IPS-18a (cell line): Measurements from ENCODE around the gene HS2ST1.
"Not testable (repeated sequence)": the region's sequence is repeated elsewhere in the genome, so short reads cannot be mapped to it uniquely, and the experiment has no call there.

Source experiments
- H3K27ac ChIP-seq: one replicate; pipeline ENCODE4 v1.5.1; 2013; ENCODE audit warnings: low read length
- H3K27me3 ChIP-seq: one replicate; pipeline ENCODE4 v1.6.1; 2013; ENCODE audit warnings: mild to moderate bottlenecking, low read length; ENCODE audit not compliant: control insufficient read depth, insufficient read depth
- H3K36me3 ChIP-seq: one replicate; pipeline ENCODE4 v1.6.1; 2013; ENCODE audit warnings: low read depth, low read length; ENCODE audit not compliant: control insufficient read depth
- H3K4me1 ChIP-seq: one replicate; pipeline ENCODE4 v1.6.1; 2013; ENCODE audit warnings: low read depth, low read length; ENCODE audit not compliant: control insufficient read depth
- H3K4me3 ChIP-seq: one replicate; pipeline ENCODE4 v1.5.1; 2013; ENCODE audit warnings: low read length
- H3K9ac ChIP-seq: one replicate; pipeline ENCODE4 v1.6.1; 2013; ENCODE audit warnings: mild to moderate bottlenecking, low read length, moderate library complexity
- H3K9me3 ChIP-seq: one replicate; pipeline ENCODE4 v1.6.1; 2013; ENCODE audit warnings: low read depth, low read length; ENCODE audit not compliant: control insufficient read depth

HS2ST1 gene

GRCh38 chr1:86997538-86997937, 83.1 kb downstream of the HS2ST1 start:
- Histone ChIP-seq H3K36me3 (no peaks in the 10 kb centered on the region), H3K4me3 (no peak overlapping the region), H3K9me3 (no peaks in the 10 kb centered on the region), H3K27me3 (no peaks in the 10 kb centered on the region), H3K4me1 (peaks cover 11% of the 10 kb centered on the region), H3K27ac (no peak overlapping the region), H3K9ac (no peak overlapping the region)

- no peaks in the 10 kb centered on the region for H3K36me3 ChIP-seq
- peaks cover 11% of the 10 kb centered on the region for H3K4me1 ChIP-seq
- no peaks in the 10 kb centered on the region for H3K9me3 ChIP-seq
- H3K27ac ChIP-seq, result no peak overlapping the region
- no peak overlapping the region for H3K9ac ChIP-seq
- H3K27me3 ChIP-seq, result no peaks in the 10 kb centered on the region
- no peak overlapping the region for H3K4me3 ChIP-seq
These were observed 83.8 kb downstream of the HS2ST1 start for GRCh38 chr1:86998280-86998679.

GRCh38 chr1:86998727-86999126, 84.3 kb downstream of the HS2ST1 start:
- no peaks in the 10 kb centered on the region for H3K36me3 ChIP-seq
- no peak overlapping the region for H3K27ac ChIP-seq
- H3K9ac ChIP-seq, result no peak overlapping the region
- no peak overlapping the region for H3K4me3 ChIP-seq
- H3K4me1 ChIP-seq, result peaks cover 11% of the 10 kb centered on the region
- no peaks in the 10 kb centered on the region for H3K9me3 ChIP-seq
- no peaks in the 10 kb centered on the region for H3K27me3 ChIP-seq

- no peaks in the 10 kb centered on the region for H3K27me3 ChIP-seq
- H3K4me3 ChIP-seq, result no peak overlapping the region
- H3K27ac ChIP-seq, result no peak overlapping the region
- no peaks in the 10 kb centered on the region for H3K9me3 ChIP-seq
- H3K4me1 ChIP-seq, result peaks cover 11% of the 10 kb centered on the region
- no peaks in the 10 kb centered on the region for H3K36me3 ChIP-seq
- H3K9ac ChIP-seq, result no peak overlapping the region
These were observed 86.0 kb downstream of the HS2ST1 start for GRCh38 chr1:87000460-87000859.

GRCh38 chr1:87004857-87005256, 90.4 kb downstream of the HS2ST1 start:
- Histone ChIP-seq H3K4me3 (no peak overlapping the region), H3K27ac (no peak overlapping the region), H3K4me1 (peaks cover 4% of the 10 kb centered on the region), H3K27me3 (no peaks in the 10 kb centered on the region), H3K36me3 (no peaks in the 10 kb centered on the region), H3K9ac (no peak overlapping the region), H3K9me3 (no peaks in the 10 kb centered on the region)

- no peaks in the 10 kb centered on the region for H3K27me3 ChIP-seq
- H3K9me3 ChIP-seq, result peaks cover 7% of the 10 kb centered on the region
- no peaks in the 10 kb centered on the region for H3K36me3 ChIP-seq
- no peak overlapping the region for H3K9ac ChIP-seq
- no peak overlapping the region for H3K27ac ChIP-seq
- no peaks in the 10 kb centered on the region for H3K4me1 ChIP-seq
- no peak overlapping the region for H3K4me3 ChIP-seq
These were observed 92.9 kb downstream of the HS2ST1 start for GRCh38 chr1:87007323-87007722.

- H3K9ac ChIP-seq, H3K4me3 ChIP-seq, H3K27ac ChIP-seq, H3K27me3 ChIP-seq, H3K36me3 ChIP-seq, H3K4me1 ChIP-seq: not testable (repeated sequence)
- H3K9me3 ChIP-seq, result peaks cover 19% of the 10 kb centered on the region
These were observed 99.0 kb downstream of the HS2ST1 start for GRCh38 chr1:87013385-87013784.

- Histone ChIP-seq H3K4me3 (no peak overlapping the region), H3K9ac (no peak overlapping the region), H3K4me1 (no peaks in the 10 kb centered on the region)
These were observed 103.7 kb downstream of the HS2ST1 start for GRCh38 chr1:87017998-87018672.

GRCh38 chr1:87023326-87023725, 108.9 kb downstream of the HS2ST1 start:
- Histone ChIP-seq H3K9me3 (no peaks in the 10 kb centered on the region), H3K27me3 (no peaks in the 10 kb centered on the region), H3K4me3 (no peak overlapping the region), H3K9ac (no peak overlapping the region), H3K36me3 (no peaks in the 10 kb centered on the region), H3K4me1 (peaks cover 4% of the 10 kb centered on the region), H3K27ac (no peak overlapping the region)

More at GRCh38 chr1:87017998-87018672, 103.7 kb downstream of the HS2ST1 start:
- Histone ChIP-seq H3K36me3 (no peaks in the 10 kb centered on the region), H3K27me3 (no peaks in the 10 kb centered on the region), H3K9me3 (peaks cover 8% of the 10 kb centered on the region), H3K27ac (no peak overlapping the region)

- H3K9me3 ChIP-seq, result no peaks in the 10 kb centered on the region
- H3K27ac ChIP-seq, result no peak overlapping the region
- H3K9ac ChIP-seq, result no peak overlapping the region
- no peaks in the 10 kb centered on the region for H3K36me3 ChIP-seq
- H3K27me3 ChIP-seq, result no peaks in the 10 kb centered on the region
- no peak overlapping the region for H3K4me3 ChIP-seq
- H3K4me1 ChIP-seq, result peaks cover 4% of the 10 kb centered on the region
These were observed 110.6 kb downstream of the HS2ST1 start for GRCh38 chr1:87024936-87025540.

- H3K9ac ChIP-seq, H3K9me3 ChIP-seq, H3K27ac ChIP-seq, H3K4me1 ChIP-seq, H3K27me3 ChIP-seq, H3K4me3 ChIP-seq, H3K36me3 ChIP-seq: not testable (repeated sequence)
These were observed 113.1 kb downstream of the HS2ST1 start for GRCh38 chr1:87027561-87027960.

- Histone ChIP-seq H3K9me3 (no peaks in the 10 kb centered on the region), H3K27ac (no peak overlapping the region), H3K9ac (no peak overlapping the region), H3K4me1 (peaks cover 4% of the 10 kb centered on the region), H3K4me3 (no peak overlapping the region), H3K27me3 (no peaks in the 10 kb centered on the region), H3K36me3 (no peaks in the 10 kb centered on the region)
These were observed 114.1 kb downstream of the HS2ST1 start for GRCh38 chr1:87028576-87028975.
